Astrocyte (in vitro differentiated cells and primary cell): ENCODE measurements around the gene SPAG6.

Source experiments
- EZH2 ChIP-seq: IDR thresholded peaks from 2 replicates; pipeline ENCODE4 v1.6.1; 2012; ENCODE audit warnings: mild to moderate bottlenecking, low read length, inconsistent platforms; ENCODE audit not compliant: insufficient read depth
- TF ChIP-seq, protein P1 (sequence below): IDR thresholded peaks from 2 replicates; pipeline ENCODE4 v1.5.1; 2011; ENCODE audit warnings: low read depth, mild to moderate bottlenecking, inconsistent platforms, low read length, moderate library complexity; ENCODE audit not compliant: insufficient read depth

DNA sequence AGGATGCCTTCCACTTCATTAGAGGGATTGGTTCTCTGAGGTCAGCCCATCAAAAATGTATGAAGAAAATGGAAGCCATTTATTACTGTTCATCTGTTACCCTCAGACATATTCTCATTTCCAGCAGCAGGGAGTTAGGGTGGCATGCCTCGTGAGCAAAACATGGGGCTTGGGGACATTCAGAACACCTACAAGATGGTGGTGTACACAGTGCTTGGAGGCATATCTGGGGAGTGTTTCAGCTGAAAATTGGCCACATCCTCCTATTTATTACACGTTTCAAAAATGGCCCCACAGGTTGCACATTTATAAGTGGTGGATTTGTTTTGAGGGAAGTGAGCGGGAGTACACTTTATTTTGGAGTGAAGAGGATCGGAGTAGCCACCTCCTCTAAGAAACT is 93.4 kb downstream of the SPAG6 start:
- TF ChIP-seq, protein P1, sequence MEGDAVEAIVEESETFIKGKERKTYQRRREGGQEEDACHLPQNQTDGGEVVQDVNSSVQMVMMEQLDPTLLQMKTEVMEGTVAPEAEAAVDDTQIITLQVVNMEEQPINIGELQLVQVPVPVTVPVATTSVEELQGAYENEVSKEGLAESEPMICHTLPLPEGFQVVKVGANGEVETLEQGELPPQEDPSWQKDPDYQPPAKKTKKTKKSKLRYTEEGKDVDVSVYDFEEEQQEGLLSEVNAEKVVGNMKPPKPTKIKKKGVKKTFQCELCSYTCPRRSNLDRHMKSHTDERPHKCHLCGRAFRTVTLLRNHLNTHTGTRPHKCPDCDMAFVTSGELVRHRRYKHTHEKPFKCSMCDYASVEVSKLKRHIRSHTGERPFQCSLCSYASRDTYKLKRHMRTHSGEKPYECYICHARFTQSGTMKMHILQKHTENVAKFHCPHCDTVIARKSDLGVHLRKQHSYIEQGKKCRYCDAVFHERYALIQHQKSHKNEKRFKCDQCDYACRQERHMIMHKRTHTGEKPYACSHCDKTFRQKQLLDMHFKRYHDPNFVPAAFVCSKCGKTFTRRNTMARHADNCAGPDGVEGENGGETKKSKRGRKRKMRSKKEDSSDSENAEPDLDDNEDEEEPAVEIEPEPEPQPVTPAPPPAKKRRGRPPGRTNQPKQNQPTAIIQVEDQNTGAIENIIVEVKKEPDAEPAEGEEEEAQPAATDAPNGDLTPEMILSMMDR, result no peak
- no peak for TF ChIP-seq EZH2
